Measurements from ENCODE around the gene GLT1D1. TPM values are rescaled to one million over a fixed set of nuclear protein-coding genes. Genes with fewer than 3 reads are reported as not detected.

The GLT1D1 gene
- total RNA-seq, 4 donors from 2014 or later, result 1.0 to 4.9 (median 3.0) TPM

- Histone ChIP-seq H3K36me3 (no peaks in the 10 kb centered on the region), H3K27ac (no peak overlapping the region), H3K4me3 (no peak overlapping the region), H3K4me1 (peaks cover 1% of the 10 kb centered on the region in 2 donors), H3K9me3 (no peaks in the 10 kb centered on the region), H3K27me3 (no peaks in the 10 kb centered on the region)
- DNase-seq (no peak), ATAC-seq (no peak)
- intact Hi-C loops (cut with DNase I; ENCODE audit: low total_unique reads), result loop anchor here (10.0 kb wide), 1 partner anchor 80 kb away; no protein-coding TSS in a partner anchor
- in situ Hi-C loops (cut with MboI; ENCODE audit: low sequenced_read_pairs in 4 of 4), result no loop called here
- TF ChIP-seq CTCF (IDR thresholded peaks at IDR 0.05 in 4 of 5, conservative IDR thresholded peaks at IDR 0.05 in 1 of 5), result no peak
- TF ChIP-seq POLR2A (IDR thresholded peaks at IDR 0.05), result no peak
These were observed 61.8 kb downstream of the GLT1D1 start for GRCh38 chr12:128914908-128915563.

- Histone ChIP-seq H3K9me3 (no peaks in the 10 kb centered on the region), H3K4me1 (peaks cover 8 to 12% of the 10 kb centered on the region in 2 donors), H3K27me3 (no peaks in the 10 kb centered on the region), H3K27ac (no peak overlapping the region), H3K36me3 (no peaks in the 10 kb centered on the region), H3K4me3 (no peak overlapping the region)
- DNase-seq (no peak), ATAC-seq (no peak)
- in situ Hi-C loops (cut with MboI; ENCODE audit: low sequenced_read_pairs in 4 of 4) (no loop called here), intact Hi-C loops (cut with DNase I; ENCODE audit: low total_unique reads) (loop anchor here (10.0 kb wide), 1 partner anchor 82 kb away; no protein-coding TSS in a partner anchor)
- TF ChIP-seq CTCF (IDR thresholded peaks at IDR 0.05 in 4 of 5, conservative IDR thresholded peaks at IDR 0.05 in 1 of 5) (no peak), POLR2A (IDR thresholded peaks at IDR 0.05) (no peak)
These were observed 63.1 kb downstream of the GLT1D1 start for GRCh38 chr12:128916425-128916824.

GRCh38 chr12:128918481-128919260, 65.4 kb downstream of the GLT1D1 start:
- Histone ChIP-seq H3K4me1 (peaks cover 8 to 12% of the 10 kb centered on the region in 2 donors), H3K27me3 (no peaks in the 10 kb centered on the region), H3K9me3 (no peaks in the 10 kb centered on the region), H3K27ac (no peak overlapping the region), H3K36me3 (no peaks in the 10 kb centered on the region), H3K4me3 (no peak overlapping the region)
- in situ Hi-C loops (cut with MboI; ENCODE audit: low sequenced_read_pairs in 4 of 4), result no loop called here
- TF ChIP-seq CTCF (IDR thresholded peaks at IDR 0.05 in 4 of 5, conservative IDR thresholded peaks at IDR 0.05 in 1 of 5) (no peak), POLR2A (IDR thresholded peaks at IDR 0.05) (no peak)
- ATAC-seq, result no peak
- DNase-seq, result no peak
- intact Hi-C loops (cut with DNase I; ENCODE audit: low total_unique reads), result loop anchor here (10.0 kb wide), 1 partner anchor 84 kb away; no protein-coding TSS in a partner anchor

GRCh38 chr12:128920468-128920867, 67.2 kb downstream of the GLT1D1 start:
- Histone ChIP-seq H3K36me3 (no peaks in the 10 kb centered on the region), H3K4me3 (peak overlapping the region in 1 of 4 donors; percentile 36), H3K27ac (peak overlapping the region; percentile 20 to 77 (median 64)), H3K27me3 (no peaks in the 10 kb centered on the region), H3K9me3 (no peaks in the 10 kb centered on the region), H3K4me1 (peaks cover 8 to 12% of the 10 kb centered on the region in 2 donors)
- intact Hi-C loops (cut with DNase I; ENCODE audit: low total_unique reads), result loop anchor here (5.0 kb wide), 1 partner anchor 133 kb away; no protein-coding TSS in a partner anchor
- DNase-seq, result peak; percentile 65 to 71
- in situ Hi-C loops (cut with MboI; ENCODE audit: low sequenced_read_pairs in 4 of 4), result no loop called here
- ATAC-seq, result peak; percentile 100
- TF ChIP-seq POLR2A (IDR thresholded peaks at IDR 0.05), result no peak
- TF ChIP-seq CTCF (IDR thresholded peaks at IDR 0.05 in 4 of 5, conservative IDR thresholded peaks at IDR 0.05 in 1 of 5), result no peak

Measured in gastrocnemius medialis (tissue), 4 donors.